ENCODE results near the gene CASKIN2.

CASKIN2 gene

DNA sequence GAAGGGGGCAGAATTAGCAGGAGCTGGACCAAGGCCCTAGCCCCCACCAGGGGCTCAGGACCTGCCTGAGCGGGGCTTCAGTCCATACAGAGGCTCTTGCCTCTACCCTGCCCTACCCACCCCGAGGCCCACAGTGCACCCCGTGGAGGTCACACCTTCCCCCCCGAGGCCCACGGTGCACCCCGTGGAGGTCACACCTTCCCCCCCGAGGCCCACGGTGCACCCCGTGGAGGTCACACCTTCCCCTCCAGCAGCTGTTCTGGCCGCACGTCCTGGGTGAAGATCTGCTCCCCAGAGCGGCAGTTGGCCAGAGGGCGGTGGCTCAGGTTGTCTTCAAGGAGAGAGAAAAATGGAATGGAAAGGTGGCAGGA lies 11.4 kb downstream of the CASKIN2 start:
- DNase-seq (ENCODE audit: low spot score): no peak

DNA sequence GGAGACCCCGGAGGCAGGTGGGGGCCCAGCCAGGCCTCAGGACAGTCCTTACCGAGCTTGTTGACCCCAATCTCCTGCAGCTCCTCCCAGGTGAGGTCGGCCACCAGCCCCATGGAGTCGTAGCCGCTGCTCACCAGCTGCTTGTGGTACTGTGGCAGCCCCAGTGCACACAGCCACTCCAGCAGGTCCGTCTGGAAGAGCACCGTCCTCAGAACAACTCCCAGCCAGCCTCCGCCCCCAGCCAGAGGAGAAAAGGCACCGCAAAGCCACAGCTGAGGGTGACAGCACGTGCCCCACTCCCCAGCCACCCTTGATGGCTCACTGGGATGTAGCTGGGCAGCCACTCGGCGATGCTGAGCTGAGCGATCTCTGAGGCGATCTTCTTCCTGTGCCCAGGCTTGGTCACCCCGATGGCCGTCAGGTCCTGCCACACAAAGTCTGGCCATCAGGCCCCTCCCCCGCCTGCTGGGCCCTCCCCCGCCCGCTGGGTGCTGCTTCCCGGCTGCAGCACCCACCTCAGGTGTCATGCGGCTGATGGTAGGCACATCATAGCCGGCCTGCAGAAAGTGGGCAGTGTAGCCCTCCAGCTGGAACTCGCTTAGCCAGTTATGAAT lies 11.9 kb downstream of the CASKIN2 start:
- no peak for DNase-seq (ENCODE audit: low spot score)

DNA sequence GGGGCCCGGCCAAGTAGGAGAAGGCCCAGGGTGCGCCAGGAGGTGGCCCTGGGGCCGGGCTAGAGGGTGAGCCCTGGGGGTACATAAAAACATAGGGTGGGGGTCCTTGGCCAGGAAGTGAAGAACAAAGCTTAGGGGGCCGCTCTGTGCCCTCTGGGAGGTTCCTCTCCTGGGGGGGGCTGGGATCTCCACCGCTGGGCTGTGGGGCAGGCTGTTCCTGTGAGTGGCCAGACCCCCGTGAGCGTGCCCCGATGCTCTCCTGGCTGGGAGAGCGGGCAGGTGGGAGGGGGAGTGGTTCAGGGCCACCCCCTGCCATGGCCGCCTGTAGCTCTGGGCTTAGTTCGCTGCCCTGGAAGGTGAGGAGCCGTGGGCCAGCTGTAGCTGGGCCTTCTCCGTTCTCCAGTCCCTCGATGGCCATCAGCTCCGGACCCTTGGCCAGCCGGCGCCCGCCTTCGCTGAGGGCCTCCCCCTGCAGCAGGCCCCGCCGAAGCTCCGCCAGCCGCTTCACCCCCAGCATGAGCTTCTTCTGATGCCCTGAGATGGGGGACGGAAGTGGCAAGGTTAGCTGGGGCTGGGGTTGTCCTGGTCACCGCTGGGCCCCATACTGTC lies 12.5 kb downstream of the CASKIN2 start:
- DNase-seq (ENCODE audit: low spot score): no peak

GRCh38 chr17:75502072-75502720 lies 13.1 kb downstream of the CASKIN2 start:
- no peak for DNase-seq (ENCODE audit: low spot score)

DNA sequence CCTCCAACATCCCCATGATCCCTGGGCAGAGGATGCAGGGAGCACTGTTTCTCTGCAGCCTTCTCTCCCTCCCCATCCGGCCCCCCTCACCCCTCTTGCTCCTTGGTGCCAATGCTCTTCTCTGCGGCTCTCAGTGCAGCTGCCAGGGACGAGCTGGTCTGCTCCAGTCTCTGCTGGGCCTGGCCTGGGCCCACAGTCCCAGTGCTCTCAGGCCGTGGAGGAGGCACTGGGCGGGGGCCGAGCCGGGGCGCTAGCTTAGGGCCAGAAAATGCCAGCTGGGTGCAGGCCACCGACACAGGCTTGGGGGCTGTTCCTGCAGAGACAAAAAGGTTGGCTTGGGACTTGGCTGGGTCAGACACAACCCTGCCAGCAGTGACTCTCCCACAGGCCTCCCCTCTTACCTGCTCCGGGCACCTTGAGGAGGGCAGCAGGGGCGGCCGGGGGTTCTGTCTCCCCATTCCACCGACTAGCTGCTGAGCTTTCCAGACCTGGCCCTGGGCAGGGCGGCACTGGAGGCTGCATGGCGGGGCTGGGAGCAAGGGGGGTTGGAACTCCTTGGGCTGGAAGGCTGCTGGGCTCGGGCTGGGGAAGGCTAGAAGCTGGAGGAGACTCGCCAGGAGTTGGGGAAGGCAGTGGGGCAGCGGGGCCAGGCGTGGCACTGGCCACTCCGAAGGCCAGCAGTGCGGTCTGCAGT lies 13.8 kb downstream of the CASKIN2 start:
- no peak for DNase-seq (ENCODE audit: low spot score)

GRCh38 chr17:75500419-75501216 lies 14.7 kb downstream of the CASKIN2 start:
- DNase-seq (ENCODE audit: low spot score): no peak

DNA sequence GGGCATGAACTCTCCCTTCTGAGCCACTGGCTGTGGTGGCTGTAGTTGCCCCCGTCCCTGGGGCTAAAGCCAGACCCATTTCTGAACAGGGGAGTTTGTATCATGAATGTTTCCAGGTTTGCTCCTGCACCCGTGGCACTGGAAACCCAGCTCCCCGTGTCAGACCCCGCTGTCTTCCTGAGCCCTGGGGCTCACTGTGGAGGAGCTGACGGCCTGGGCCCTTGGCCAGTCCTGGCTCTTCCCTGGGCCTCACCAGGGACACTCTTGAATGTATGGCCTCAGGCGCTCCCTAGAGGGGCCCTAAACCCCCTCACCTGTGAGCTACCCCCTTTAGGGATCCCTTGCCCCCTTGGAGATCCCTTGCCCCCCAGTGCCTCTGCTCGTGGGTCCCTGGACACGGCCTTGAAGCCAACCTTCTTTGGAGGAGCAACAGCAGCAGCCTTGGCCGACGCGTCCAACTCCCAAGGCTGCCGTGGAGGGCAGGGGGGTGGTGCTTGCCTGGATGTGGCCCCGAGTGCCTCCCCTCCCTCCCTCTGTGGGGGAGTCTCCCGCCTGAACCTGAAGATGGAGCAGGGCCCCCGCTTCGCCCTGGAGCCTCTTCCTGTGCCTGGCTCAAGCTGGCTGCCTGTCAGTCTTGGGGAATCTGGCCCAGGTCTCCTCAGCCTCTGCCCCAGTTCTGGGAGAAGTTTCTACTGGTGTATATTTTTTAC lies 15.9 kb downstream of the CASKIN2 start:
- DNase-seq (ENCODE audit: low spot score): no peak

DNA sequence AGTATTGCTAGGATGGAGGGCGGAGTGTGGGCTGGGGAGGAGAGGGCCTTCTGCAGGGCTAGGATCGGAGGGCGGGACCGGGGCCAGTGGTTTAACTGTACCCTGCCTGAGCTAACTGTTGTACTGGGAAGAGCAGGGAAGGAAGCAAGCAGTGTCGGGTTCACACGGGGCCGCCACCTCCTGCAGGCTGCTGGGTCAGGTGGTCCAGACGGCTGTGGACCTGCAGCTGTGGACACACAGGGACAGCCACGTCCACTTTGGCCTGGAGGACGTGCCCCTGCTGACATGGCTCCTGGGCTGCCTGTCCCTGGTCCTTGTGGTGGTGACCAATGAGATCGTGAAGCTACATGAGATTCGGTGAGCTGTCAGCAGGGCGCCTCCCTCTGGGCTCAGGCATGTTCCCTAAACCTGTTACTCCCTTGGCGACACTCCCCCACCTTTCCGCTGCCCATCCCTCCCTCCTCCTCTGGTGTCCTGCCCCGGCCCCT lies 16.6 kb downstream of the CASKIN2 start:
- DNase-seq (ENCODE audit: low spot score): no peak

DNA sequence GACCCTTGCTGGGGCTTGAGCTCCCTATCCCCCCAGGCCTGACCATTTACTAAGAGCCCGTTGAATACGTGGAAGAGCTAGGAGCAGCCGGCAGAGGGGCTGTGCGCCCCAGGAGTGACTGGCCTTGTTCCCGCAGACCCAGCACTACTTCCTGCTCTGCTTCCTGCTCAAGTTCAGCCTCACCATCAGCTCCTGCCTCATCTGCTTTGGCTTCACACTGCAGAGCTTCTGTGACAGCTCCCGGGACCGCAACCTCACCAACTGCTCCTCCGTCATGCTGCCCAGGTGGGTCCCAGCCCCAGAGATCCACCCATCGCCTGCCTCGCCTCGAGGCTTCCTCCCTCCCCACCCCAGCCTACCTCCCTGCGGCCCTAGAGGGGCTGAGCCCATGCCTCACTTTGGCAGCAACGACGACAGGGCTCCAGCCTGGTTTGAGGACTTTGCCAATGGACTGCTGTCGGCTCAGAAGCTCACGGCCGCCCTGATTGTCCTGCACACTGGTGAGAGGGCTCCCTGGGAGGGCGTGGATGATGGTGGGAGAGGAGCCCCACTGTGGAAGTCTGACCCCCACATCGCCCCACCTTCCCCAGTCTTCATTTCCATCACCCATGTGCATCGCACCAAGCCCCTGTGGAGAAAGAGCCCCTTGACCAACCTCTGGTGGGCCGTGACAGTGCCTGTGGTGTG lies 17.2 kb downstream of the CASKIN2 start:
- DNase-seq (ENCODE audit: low spot score): no peak

- DNase-seq (ENCODE audit: low spot score): no peak
These were observed 19.3 kb downstream of the CASKIN2 start for GRCh38 chr17:75496005-75496404.

- DNase-seq (ENCODE audit: low spot score): no peak
These were observed 20.9 kb downstream of the CASKIN2 start for GRCh38 chr17:75494326-75494877.

DNA sequence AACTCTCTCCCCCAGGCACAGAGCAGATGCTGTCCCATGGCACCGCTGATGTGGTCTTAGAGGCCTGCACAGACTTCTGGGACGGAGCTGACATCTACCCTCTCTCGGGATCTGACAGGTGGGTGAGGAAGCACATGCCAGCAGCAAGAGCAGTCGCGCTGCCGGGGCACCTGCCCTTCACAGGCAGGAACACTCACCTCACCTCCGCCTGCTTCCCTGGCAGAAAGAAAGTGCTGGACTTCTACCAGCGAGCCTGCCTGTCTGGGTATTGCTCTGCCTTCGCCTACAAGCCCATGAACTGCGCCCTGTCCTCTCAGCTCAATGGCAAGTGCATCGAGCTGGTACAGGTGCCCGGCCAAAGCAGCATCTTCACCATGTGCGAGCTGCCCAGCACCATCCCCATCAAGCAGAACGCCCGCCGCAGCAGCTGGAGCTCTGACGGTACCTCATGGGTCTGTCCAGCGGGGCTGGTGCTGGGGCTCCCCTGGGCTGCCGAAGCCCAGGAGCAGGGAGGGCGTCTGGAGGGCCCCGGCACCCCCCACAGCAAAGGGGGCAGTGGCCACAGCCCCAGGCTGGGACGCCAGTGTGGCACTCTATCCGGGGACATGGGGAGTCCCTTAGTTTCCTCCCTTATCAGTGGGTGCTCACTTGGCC lies 21.7 kb downstream of the CASKIN2 start:
- DNase-seq (ENCODE audit: low spot score): no peak

- no peak for DNase-seq (ENCODE audit: low spot score)
These were observed 22.7 kb downstream of the CASKIN2 start for GRCh38 chr17:75492555-75493168.

DNA sequence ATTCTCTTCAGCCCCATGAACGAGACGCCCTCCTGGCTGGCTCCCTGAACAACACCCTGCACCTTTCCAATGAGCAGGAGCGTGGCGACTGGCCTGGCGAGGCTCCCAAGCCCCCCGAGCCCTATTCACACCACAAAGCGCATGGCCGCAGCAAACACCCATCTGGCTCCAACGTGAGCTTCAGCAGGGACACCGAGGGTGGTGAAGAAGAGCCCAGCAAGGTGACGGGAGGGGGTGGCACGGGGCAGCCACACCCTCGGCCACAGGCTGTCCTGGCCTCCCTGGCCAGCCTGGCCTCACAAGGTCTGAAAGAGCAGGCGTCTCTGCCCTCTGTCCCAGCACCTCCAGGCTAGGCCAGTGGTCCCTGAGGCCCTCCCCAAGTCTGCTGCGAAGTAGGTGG lies 23.7 kb downstream of the CASKIN2 start:
- DNase-seq (ENCODE audit: low spot score): no peak

- DNase-seq (ENCODE audit: low spot score): no peak
These were observed 24.2 kb downstream of the CASKIN2 start for GRCh38 chr17:75490953-75491649.

- no peak for DNase-seq (ENCODE audit: low spot score)
These were observed 25.1 kb downstream of the CASKIN2 start for GRCh38 chr17:75490173-75490743.

DNA sequence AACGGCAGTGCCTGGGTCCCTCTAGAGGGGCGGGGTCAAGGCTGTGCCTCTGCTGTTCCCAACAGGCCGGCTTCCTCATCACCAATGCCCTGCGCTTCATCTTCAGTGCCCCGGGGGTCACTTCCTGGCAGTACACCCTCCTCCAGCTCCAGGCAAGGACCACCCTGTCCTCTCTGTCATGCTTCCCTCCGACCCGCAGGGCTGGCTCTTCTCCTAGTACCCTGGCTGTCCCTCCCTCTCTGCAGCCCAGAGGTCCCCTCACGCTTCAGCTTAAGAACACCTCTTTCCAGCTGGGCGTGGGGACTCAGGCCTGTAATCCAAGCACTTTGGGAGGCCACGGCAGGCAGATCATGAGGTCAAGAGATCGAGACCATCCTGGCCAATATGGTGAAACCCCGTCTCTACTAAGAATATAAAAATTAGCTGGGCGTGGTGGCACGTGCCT lies 25.8 kb downstream of the CASKIN2 start:
- no peak for DNase-seq (ENCODE audit: low spot score)

DNA sequence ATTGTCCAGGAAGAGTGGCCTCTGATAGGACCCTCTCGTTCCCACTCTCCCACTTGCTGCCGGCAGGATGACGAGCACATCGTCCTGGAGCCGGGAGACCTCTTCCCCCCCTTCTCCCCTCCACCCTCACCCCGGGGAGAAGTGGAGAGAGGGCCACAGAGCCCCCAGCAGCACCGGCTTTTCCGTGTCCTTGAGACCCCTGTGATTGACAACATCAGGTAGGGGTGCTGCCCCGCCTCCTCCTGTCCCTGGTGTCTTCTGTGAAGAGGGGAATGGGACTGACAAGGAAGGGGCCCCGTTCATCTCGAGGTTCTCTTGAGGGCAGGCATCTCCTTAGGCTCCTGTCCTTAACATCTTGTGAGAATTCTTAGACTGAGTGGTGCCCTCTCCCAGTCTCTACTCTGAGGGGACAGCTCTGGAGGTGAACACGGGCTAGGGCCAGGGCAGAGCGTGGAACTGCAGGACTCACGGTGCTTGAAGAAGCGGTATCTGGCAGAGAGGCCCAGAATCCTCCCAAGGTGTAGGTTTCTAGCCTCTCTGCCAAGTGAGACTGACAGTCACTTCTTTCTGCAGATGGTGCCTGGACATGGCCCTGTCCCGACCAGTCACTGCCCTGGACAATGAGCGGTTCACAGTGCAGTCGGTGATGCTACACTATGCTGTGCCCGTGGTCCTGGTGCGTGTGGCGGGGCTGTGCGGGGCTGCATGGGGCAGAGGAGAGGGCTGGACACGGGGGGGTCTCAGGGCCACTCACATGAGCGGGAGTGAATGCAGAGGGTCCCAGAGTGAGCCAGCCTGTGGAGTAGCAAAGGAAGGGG lies 26.4 kb downstream of the CASKIN2 start:
- DNase-seq (ENCODE audit: low spot score): no peak
